ENCODE measurements around the gene PRICKLE2. TPM values are rescaled to one million over a fixed set of nuclear protein-coding genes. Genes with fewer than 3 reads are reported as not detected.

PRICKLE2 gene
- total and polyA plus RNA-seq, 2 donors (not counting 3 experiments of a cell fraction or from before 2014, with no cell fraction given): 3.0 to 7.1 TPM

GRCh38 chr3:64125561-64125960 lies 99.7 kb downstream of the PRICKLE2 start:
- ChIA-PET POLR2A (no interaction called here), CTCF (no interaction called here)
- Histone ChIP-seq H4K20me1 (replicated peaks; ENCODE audit: control insufficient read depth, extremely low read depth, insufficient read depth, low read length) (no peaks in the 10 kb centered on the region), H3K27ac (ENCODE audit: insufficient read depth, low read depth, low read length) (no peak overlapping the region), H3K4me3 (replicated peaks in 1 of 3; ENCODE audit: insufficient read depth in 1 of 3, low read depth in 1 of 3, low read length in 3 of 3) (no peak overlapping the region), H2AFZ (ENCODE audit: low read depth, low read length) (no peak overlapping the region), H3K4me2 (ENCODE audit: insufficient read depth, low read length) (no peak overlapping the region), H3K9me1 (replicated peaks; ENCODE audit: control insufficient read depth, extremely low read depth, insufficient read depth, low read length) (no peaks in the 10 kb centered on the region), H3K9ac (replicated peaks; ENCODE audit: extremely low read depth, insufficient read depth, low read length) (no peak overlapping the region), H3K36me3 (ENCODE audit: control insufficient read depth in 2 of 2, extremely low read depth in 1 of 2, insufficient read depth in 2 of 2, low read length in 2 of 2) (no peaks in the 10 kb centered on the region), H3K9me3 (replicated peaks; ENCODE audit: control insufficient read depth, insufficient read depth, low read length) (no peaks in the 10 kb centered on the region), H3K27me3 (ENCODE audit: control insufficient read depth in 2 of 2, insufficient read depth in 2 of 2, low read length in 2 of 2) (peaks cover 0 to 1% of the 10 kb centered on the region in 2 experiments), H3K79me2 (ENCODE audit: control insufficient read depth, insufficient read depth, low read length) (no peaks in the 10 kb centered on the region), H3K4me1 (ENCODE audit: control insufficient read depth, extremely low read depth, insufficient read depth, low read length) (no peaks in the 10 kb centered on the region)
- no peak for FAIRE-seq
- dilution Hi-C loops (cut with MboI; ENCODE audit: extremely low pct_ligation_motif_present, low sequenced_read_pairs): no loop called here
- BruUV-seq (replicated peaks): no TSS peak
- no peak for TF ChIP-seq MYC (IDR thresholded peaks at IDR 0.05; ENCODE audit: low read depth, low read length)
- no peak for TF ChIP-seq POLR2A (IDR thresholded peaks at IDR 0.05; ENCODE audit: low read depth, low read length)
- no peak for TF ChIP-seq FOS (IDR thresholded peaks at IDR 0.05; ENCODE audit: borderline replicate concordance, insufficient read depth, low read length)
- TF ChIP-seq JUN (IDR thresholded peaks at IDR 0.05; ENCODE audit: borderline replicate concordance, insufficient read depth, insufficient read length, low read depth): no peak
- no peak for TF ChIP-seq MAX (IDR thresholded peaks at IDR 0.05; ENCODE audit: insufficient read depth, insufficient read length)
- no peak for TF ChIP-seq EZH2 (IDR thresholded peaks at IDR 0.05; ENCODE audit: borderline replicate concordance, low read depth, low read length, severe bottlenecking)
- no peak for TF ChIP-seq POLR2AphosphoS5 (IDR thresholded peaks at IDR 0.05; ENCODE audit: insufficient read depth, low read depth, low read length)
- no peak for TF ChIP-seq CTCF (IDR thresholded peaks at IDR 0.05; ENCODE audit: extremely low read depth in 1 of 2, insufficient read depth in 1 of 2, low read depth in 1 of 2, low read length in 2 of 2)
- no peak for TF ChIP-seq GATA2 (IDR thresholded peaks at IDR 0.05; ENCODE audit: insufficient read depth, insufficient read length, low read depth, low read length)
- no peak for DNase-seq (ENCODE audit: low read depth, low spot score)
- intact Hi-C loops (cut with micrococcal nuclease): no loop called here
